HG02623 (cell line): ENCODE data around the gene STAC2.

Experiments
- ATAC-seq: cut with Tn5 transposase; IDR thresholded peaks from one replicate; pipeline ENCODE4 v1.9.1; 2021; ENCODE audit warnings: moderate library complexity; ENCODE audit not compliant: unreplicated experiment

Gene STAC2

GRCh38 chr17:39235555-39236449 is 10.1 kb upstream of the STAC2 start:
- no peak for ATAC-seq

GRCh38 chr17:39231591-39232551 is 6.1 kb upstream of the STAC2 start:
- ATAC-seq: no peak

GRCh38 chr17:39231091-39231561 is 5.4 kb upstream of the STAC2 start:
- no peak for ATAC-seq

GRCh38 chr17:39230361-39230760 is 4.6 kb upstream of the STAC2 start:
- no peak for ATAC-seq

GRCh38 chr17:39229274-39229913 is 3.6 kb upstream of the STAC2 start:
- no peak for ATAC-seq

GRCh38 chr17:39227364-39227919 is 1.7 kb upstream of the STAC2 start:
- no peak for ATAC-seq

GRCh38 chr17:39225959-39226683 is 376 bp upstream of the STAC2 start:
- ATAC-seq: no peak

GRCh38 chr17:39224778-39225307 is 902 bp downstream of the STAC2 start:
- ATAC-seq: no peak

GRCh38 chr17:39223907-39224777 is 1.6 kb downstream of the STAC2 start:
- ATAC-seq: no peak

GRCh38 chr17:39222866-39223834 is 2.6 kb downstream of the STAC2 start:
- ATAC-seq: no peak

- no peak for ATAC-seq
Measured at GRCh38 chr17:39222151-39222550, 3.6 kb downstream of the STAC2 start.

GRCh38 chr17:39221572-39221971 is 4.2 kb downstream of the STAC2 start:
- no peak for ATAC-seq

- no peak for ATAC-seq
Measured at GRCh38 chr17:39219647-39220154, 6.0 kb downstream of the STAC2 start.

- no peak for ATAC-seq
Measured at GRCh38 chr17:39218906-39219305, 6.8 kb downstream of the STAC2 start.

GRCh38 chr17:39217734-39218369 is 7.9 kb downstream of the STAC2 start:
- ATAC-seq: no peak

- ATAC-seq: no peak
Measured at GRCh38 chr17:39213852-39214251, 11.9 kb downstream of the STAC2 start.
